Measurements from ENCODE around the gene FCN2. TPM values are rescaled to one million over a fixed set of nuclear protein-coding genes. Genes with fewer than 3 reads are reported as not detected.

FCN2 gene
- total RNA-seq, 4 donors from 2014 or later = not detected

DNA sequence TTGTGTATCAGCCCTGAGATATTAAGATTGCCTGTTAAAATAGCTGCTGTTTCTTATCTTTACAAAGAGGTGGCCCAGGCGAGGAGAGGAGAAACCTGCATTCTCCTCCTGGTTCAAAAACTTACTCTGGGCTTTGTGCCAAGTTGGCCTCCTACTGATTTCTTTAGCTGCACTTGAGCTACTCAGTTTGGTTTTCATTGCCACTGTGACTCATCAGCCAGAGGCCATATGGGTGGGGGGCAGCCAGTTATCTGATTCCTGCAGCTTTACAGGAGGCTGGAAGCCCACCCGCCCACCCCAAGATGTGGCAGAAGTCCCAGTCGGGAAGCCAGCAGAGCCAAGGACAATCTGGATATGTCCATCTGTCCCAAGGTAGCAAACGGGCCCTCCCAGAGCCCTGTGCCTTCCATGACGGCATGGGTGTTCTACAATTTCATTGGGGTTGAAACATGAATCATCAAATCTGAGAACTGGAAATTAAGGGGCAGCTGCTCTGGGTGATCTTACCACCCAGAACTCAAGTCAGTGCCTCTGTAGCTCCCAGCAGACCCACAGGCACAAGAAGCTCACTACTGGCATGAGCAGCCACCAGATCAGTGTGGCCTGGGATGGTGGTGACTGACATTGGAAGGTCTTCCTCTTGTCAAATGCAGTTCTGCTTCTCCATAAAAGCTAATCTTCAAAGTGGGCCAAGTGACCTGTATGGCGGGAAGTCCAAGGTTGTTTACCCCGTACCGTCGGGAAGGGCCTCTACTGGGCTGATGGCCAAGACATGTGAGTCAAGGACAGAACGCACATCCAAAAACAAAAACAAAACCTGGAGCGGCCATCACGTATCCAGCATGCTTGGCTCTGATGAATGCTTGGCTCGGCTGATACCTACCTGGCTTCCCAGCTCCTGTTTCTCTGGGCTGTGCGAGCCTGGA is 15.6 kb downstream of the FCN2 start:
- peak overlapping the region; percentile 35 to 72 (median 58) for H3K27ac ChIP-seq (replicated peaks in 1 of 4)
- H3K9me3 ChIP-seq = peaks cover 0 to 9% (median 0%) of the 10 kb centered on the region in 4 donors
- H3K27me3 ChIP-seq = no peaks in the 10 kb centered on the region
- no peaks in the 10 kb centered on the region for H3K36me3 ChIP-seq
- H3K4me3 ChIP-seq = no peak overlapping the region
- TF ChIP-seq, protein P1, sequence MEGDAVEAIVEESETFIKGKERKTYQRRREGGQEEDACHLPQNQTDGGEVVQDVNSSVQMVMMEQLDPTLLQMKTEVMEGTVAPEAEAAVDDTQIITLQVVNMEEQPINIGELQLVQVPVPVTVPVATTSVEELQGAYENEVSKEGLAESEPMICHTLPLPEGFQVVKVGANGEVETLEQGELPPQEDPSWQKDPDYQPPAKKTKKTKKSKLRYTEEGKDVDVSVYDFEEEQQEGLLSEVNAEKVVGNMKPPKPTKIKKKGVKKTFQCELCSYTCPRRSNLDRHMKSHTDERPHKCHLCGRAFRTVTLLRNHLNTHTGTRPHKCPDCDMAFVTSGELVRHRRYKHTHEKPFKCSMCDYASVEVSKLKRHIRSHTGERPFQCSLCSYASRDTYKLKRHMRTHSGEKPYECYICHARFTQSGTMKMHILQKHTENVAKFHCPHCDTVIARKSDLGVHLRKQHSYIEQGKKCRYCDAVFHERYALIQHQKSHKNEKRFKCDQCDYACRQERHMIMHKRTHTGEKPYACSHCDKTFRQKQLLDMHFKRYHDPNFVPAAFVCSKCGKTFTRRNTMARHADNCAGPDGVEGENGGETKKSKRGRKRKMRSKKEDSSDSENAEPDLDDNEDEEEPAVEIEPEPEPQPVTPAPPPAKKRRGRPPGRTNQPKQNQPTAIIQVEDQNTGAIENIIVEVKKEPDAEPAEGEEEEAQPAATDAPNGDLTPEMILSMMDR (IDR thresholded peaks at IDR 0.05) = no peak
- TF ChIP-seq POLR2AphosphoS5 (IDR thresholded peaks at IDR 0.05) = peak; percentile 48 to 54
- peak; percentile 93 for DNase-seq (ENCODE audit: extremely low spot score)
- WGBS = 37% methylated on average over 10 of the region's 14 CpGs
- peaks cover 31 to 39% (median 33%) of the 10 kb centered on the region in 4 donors for H3K4me1 ChIP-seq
- intact Hi-C loops (cut with DNase I) = no loop called here

DNA sequence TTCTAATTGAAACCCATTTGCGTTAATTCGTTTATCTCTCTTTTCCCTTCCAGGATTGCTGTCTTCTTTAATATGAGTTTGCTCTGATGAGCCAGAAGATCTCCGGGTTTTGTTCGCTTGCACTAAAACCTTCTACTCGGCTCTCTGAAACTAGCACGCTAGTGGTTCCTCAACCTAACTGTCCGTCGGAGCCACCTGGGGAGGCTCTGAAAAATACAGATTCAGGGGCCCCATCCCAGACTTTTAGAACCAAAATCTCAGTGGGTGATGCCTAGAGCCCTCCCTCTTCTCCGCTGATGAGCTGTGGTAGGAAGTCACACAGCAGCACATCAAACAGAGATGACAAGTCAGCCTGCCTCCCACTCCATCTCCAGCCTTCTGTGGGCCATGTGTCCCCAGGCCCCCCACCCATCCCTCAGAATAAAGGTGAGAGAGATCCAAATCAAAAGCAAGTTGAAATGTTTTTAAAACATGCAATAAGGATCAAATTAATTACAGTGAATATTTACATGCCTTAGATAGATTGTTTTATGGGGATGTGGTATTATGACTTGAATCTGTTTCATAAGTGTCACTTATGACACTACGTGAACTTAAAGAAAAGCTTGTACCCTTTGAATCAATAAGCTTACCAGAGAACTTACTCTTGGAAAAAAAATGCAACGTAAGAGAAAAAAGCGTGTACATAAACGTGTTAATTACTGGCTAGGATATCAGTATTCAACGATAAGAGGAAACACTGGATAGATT is 16.4 kb downstream of the FCN2 start:
- intact Hi-C loops (cut with DNase I) = no loop called here
- TF ChIP-seq, protein P1 (IDR thresholded peaks at IDR 0.05) = no peak
- no peak for TF ChIP-seq POLR2A (IDR thresholded peaks at IDR 0.05; ENCODE audit: low read depth)
- no peak for TF ChIP-seq POLR2AphosphoS5 (IDR thresholded peaks at IDR 0.05)
- TF ChIP-seq EP300 (IDR thresholded peaks at IDR 0.05) = no peak
- H3K9me3 ChIP-seq = peaks cover 0 to 9% (median 0%) of the 10 kb centered on the region in 4 donors
- 73% methylated on average over 14 of the region's 14 CpGs for WGBS
- no peaks in the 10 kb centered on the region for H3K36me3 ChIP-seq
- H3K4me1 ChIP-seq = peaks cover 28 to 39% (median 32%) of the 10 kb centered on the region in 4 donors
- H3K4me3 ChIP-seq = no peak overlapping the region
- H3K27ac ChIP-seq (replicated peaks in 1 of 4) = peak overlapping the region; percentile 35 to 72 (median 58)
- peak; percentile 21 for DNase-seq (ENCODE audit: extremely low spot score)
- H3K27me3 ChIP-seq = no peaks in the 10 kb centered on the region

DNA sequence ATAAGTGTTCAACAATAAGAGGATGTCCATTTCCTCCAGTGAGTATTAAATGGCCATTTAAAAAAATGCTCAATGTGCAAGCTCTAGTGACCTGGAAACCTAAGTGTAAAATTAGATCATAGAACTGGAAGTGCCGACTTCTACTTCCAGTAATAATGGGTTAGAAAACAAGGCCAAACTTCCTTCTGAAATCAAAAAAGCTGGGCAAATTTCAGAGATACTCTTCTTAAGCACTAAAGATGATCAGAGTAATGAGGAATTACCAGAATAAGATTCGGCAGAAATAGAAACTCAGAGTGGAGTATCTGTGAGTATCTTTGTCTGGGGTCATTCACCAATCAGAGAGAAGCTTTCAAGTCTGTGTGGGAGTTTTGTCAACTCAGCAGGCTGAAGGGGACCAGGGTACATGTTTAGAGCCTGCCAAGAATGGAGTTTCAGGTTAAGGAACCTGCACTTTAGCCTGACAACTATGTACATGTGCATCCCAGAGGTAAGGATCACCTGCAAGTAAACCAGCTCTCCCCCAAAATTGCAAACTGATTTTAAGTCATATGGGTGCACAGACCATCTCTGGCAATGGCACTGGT is 17.1 kb downstream of the FCN2 start:
- Histone ChIP-seq H3K9me3 (peaks cover 0 to 9% (median 0%) of the 10 kb centered on the region in 4 donors), H3K36me3 (no peaks in the 10 kb centered on the region), H3K27ac (replicated peaks in 1 of 4) (peak overlapping the region in 3 of 4 donors; percentile 8 to 72 (median 53)), H3K4me3 (no peak overlapping the region), H3K27me3 (no peaks in the 10 kb centered on the region), H3K4me1 (peaks cover 28 to 39% (median 32%) of the 10 kb centered on the region in 4 donors)
- TF ChIP-seq EP300 (IDR thresholded peaks at IDR 0.05) (no peak), POLR2A (IDR thresholded peaks at IDR 0.05; ENCODE audit: low read depth) (no peak), POLR2AphosphoS5 (IDR thresholded peaks at IDR 0.05) (no peak)
- TF ChIP-seq, protein P1 (IDR thresholded peaks at IDR 0.05) = no peak
- WGBS = 62% methylated on average over 2 of the region's 2 CpGs
- intact Hi-C loops (cut with DNase I) = no loop called here
- peak; percentile 47 for DNase-seq (ENCODE audit: extremely low spot score)

DNA sequence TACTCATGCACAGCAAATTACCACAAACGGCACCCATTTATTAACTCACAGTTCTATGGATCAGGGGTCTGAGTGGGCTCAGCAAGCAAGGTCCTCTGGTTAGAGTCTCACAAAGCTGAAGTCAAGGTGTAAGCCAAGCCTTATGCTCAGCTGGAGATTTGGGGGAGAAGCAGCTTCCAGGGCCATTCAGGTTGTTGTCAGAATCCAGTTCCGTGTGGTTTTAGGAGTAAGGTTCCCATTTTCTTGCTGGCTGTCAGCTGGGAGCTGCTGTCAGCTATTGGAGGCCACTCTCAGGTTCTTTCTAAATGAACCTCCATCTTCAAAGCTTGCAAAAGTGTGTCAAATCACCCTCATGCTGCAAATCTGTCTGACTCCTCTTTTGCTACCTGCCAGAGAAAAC is 17.7 kb downstream of the FCN2 start:
- intact Hi-C loops (cut with DNase I) = no loop called here
- TF ChIP-seq, protein P1 (IDR thresholded peaks at IDR 0.05) = no peak
- TF ChIP-seq POLR2A (IDR thresholded peaks at IDR 0.05; ENCODE audit: low read depth) = no peak
- DNase-seq (ENCODE audit: extremely low spot score) = peak; percentile 81
- H3K27me3 ChIP-seq = no peaks in the 10 kb centered on the region
- H3K9me3 ChIP-seq = peaks cover 0 to 9% (median 0%) of the 10 kb centered on the region in 4 donors
- peak overlapping the region in 3 of 4 donors; percentile 8 to 54 (median 29) for H3K27ac ChIP-seq (replicated peaks in 1 of 4)
- H3K36me3 ChIP-seq = no peaks in the 10 kb centered on the region
- peaks cover 28 to 39% (median 32%) of the 10 kb centered on the region in 4 donors for H3K4me1 ChIP-seq
- 50% methylated on average over 2 of the region's 2 CpGs for WGBS
- H3K4me3 ChIP-seq = no peak overlapping the region

All from esophagus muscularis mucosa (tissue), 4 donors.